ENCODE measurements around the gene CFL1. TPM values are rescaled to one million over a fixed set of nuclear protein-coding genes. Genes with fewer than 3 reads are reported as not detected.

The CFL1 gene
- total and polyA plus RNA-seq, 2 of the 8 experiments (the other 6 are each of a cell fraction or from before 2014, with no cell fraction given) = 1,252 to 1,365 TPM

DNA sequence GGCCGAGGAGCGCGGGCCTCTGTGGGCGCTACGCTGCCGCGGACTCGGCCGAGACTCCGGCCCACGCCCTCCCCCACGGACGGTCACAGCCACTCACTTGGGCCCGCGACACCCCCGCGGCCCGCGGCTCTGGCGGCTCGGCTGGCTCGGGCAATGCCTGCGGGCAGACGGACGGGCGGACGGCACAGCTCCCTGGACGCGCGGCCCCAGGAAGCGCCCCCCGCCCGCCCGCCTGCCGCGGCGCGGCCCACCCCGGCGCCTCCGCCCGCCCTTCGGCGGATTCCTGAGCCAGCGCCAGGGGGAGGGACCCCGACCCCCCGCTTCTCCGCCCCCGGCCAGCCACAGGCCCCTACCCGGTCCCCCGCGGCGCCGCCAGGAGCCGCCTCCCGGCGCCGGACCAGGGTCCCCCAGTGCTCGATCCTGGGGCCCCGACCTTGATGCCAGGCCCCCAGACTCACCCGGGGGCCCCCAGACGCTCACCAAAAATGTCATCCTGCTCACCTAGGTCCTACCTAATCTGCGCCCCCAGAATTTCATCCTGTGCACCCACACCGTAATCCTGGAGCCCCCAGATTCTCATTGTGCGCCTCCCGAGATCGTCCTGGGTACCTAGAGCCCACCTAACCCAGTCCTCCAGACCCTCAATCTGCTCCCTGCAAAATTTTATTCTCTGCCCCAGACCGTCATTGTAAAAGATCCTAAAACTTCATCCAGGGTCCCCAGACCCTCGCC is 14.8 kb upstream of the CFL1 start, which contains the start of gene EFEMP2:
Gene EFEMP2 (minus strand): TSS at position 215 of the 732 bp plus-strand sequence. CDS start 446 bp downstream, outside the sequence.
- H2AFZ ChIP-seq (ENCODE audit: low read length) = peak within 1 kb of the TSS; percentile 28; the same call in 1 of the 2 replicates

More for the DNA sequence above, 14.8 kb upstream of the CFL1 start, which contains the start of gene EFEMP2:
- peak within 1 kb of the TSS; percentile 77 for H3K56ac ChIP-seq (replicated peaks; ENCODE audit: insufficient read length, low read depth, low read length)
- H4K8ac ChIP-seq (ENCODE audit: extremely low read depth, insufficient read depth, low read length) = peak within 1 kb of the TSS; percentile 71
- H3K79me2 ChIP-seq (ENCODE audit: control insufficient read depth in 1 of 2, insufficient read depth in 2 of 2, low read length in 2 of 2) = no peaks in the 10 kb centered on the region
- 8% methylated on average over 9 of the region's 69 CpGs; no CpG with 5 or more reads in 1 of the 2 experiments for WGBS, 2 experiments (ENCODE audit: extremely low coverage in 1 of 2, insufficient coverage in 1 of 2, insufficient read length in 1 of 2, insufficient replicate concordance in 2 of 2, low coverage in 1 of 2, low lambda C conversion rate in 2 of 2, missing lambda C conversion rate in 1 of 2)
- H4K20me1 ChIP-seq (replicated peaks in 1 of 2; ENCODE audit: control insufficient read depth in 1 of 2, insufficient read depth in 2 of 2, low read length in 2 of 2) = peaks cover 0 to 2% of the 10 kb centered on the region in 2 experiments
- no peaks in the 10 kb centered on the region for H3K36me3 ChIP-seq (ENCODE audit: control insufficient read depth in 2 of 4, insufficient read depth in 4 of 4, low read length in 3 of 4)
- H2BK20ac ChIP-seq (ENCODE audit: low read length) = no peak within 1 kb of the TSS
- peak within 1 kb of the TSS; percentile 57 for H4K5ac ChIP-seq (ENCODE audit: insufficient read length, low read depth, low read length)
- H2BK12ac ChIP-seq (ENCODE audit: low read depth, low read length) = no peak within 1 kb of the TSS
- H3K4me3 ChIP-seq (ENCODE audit: extremely low read depth in 1 of 4, insufficient read depth in 2 of 4, low read depth in 3 of 4, low read length in 4 of 4) = peak within 1 kb of the TSS; percentile 49 to 77 (median 68)
- POLR2A ChIA-PET (ENCODE audit: partially characterized antibody) = interaction anchor here (1.1 to 39.7 kb wide), 4 partner anchors 2 to 88 kb away, joined by 3 to 1071 read pairs (median 538); partner anchors contain the start of genes CCDC85B, CFL1, CTSW and EFEMP2
- H3K27ac ChIP-seq (ENCODE audit: low read depth, low read length) = no peak within 1 kb of the TSS
- H3K9ac ChIP-seq (replicated peaks in 1 of 4; ENCODE audit: extremely low read depth in 1 of 4, low read depth in 3 of 4, low read length in 3 of 4) = peak within 1 kb of the TSS in 2 of 4 experiments; percentile 7 to 12; a peak in 1 of 7 replicates
- H3K79me1 ChIP-seq (ENCODE audit: low read depth, low read length) = no peaks in the 10 kb centered on the region; the same call in 1 of the 2 replicates
- DNase-seq (ENCODE audit: low read depth in 1 of 2, low spot score in 2 of 2) (peak in 1 of 2 experiments; percentile 61), FAIRE-seq (no peak)
- peak within 1 kb of the TSS; percentile 83 to 90 for H3K4me2 ChIP-seq (ENCODE audit: insufficient read depth in 1 of 2, low read depth in 2 of 2, low read length in 2 of 2)
- TF ChIP-seq KDM4A (IDR thresholded peaks at IDR 0.05; ENCODE audit: low read depth, low read length, severe bottlenecking) (peak; percentile 58), CEBPB (IDR thresholded peaks at IDR 0.05; ENCODE audit: low read depth, low read length) (no peak)
- H2AK5ac ChIP-seq (ENCODE audit: low read depth, low read length) = peak within 1 kb of the TSS; percentile 40; the same call in 1 of the 2 replicates
- H2BK15ac ChIP-seq (ENCODE audit: low read length) = no peak within 1 kb of the TSS
- H3K4me1 ChIP-seq (replicated peaks in 1 of 4; ENCODE audit: control insufficient read depth in 3 of 4, insufficient read depth in 4 of 4, low read length in 3 of 4) = peaks cover 0 to 10% (median 3%) of the 10 kb centered on the region in 4 experiments; a peak in 5 of 7 replicates
- peak within 1 kb of the TSS; percentile 78 for H3K18ac ChIP-seq (ENCODE audit: extremely low read depth, low read length)
- CTCF ChIA-PET (ENCODE audit: partially characterized antibody) = interaction anchor here (1.1 to 8.9 kb wide), 9 partner anchors 9 to 93 kb away, joined by 3 to 210 read pairs (median 10); partner anchors contain the start of genes CCDC85B, CFL1, FIBP and MUS81
- no peak within 1 kb of the TSS; the same call in 1 of the 2 replicates for H2BK5ac ChIP-seq (ENCODE audit: low read depth, low read length)
- no peak within 1 kb of the TSS for H3K23ac ChIP-seq (ENCODE audit: insufficient read length)
- peak within 1 kb of the TSS; percentile 65 for H4K91ac ChIP-seq (replicated peaks; ENCODE audit: insufficient read length, low read length)
- peaks cover 0 to 35% (median 15%) of the 10 kb centered on the region in 4 experiments; a peak in 4 of 7 replicates for H3K27me3 ChIP-seq (replicated peaks in 1 of 4; ENCODE audit: control insufficient read depth in 3 of 4, extremely low read depth in 1 of 4, insufficient read depth in 3 of 4, low read length in 3 of 4)
- H3K9me3 ChIP-seq (ENCODE audit: insufficient read depth in 2 of 2, low read depth in 1 of 2, low read length in 1 of 2) = no peaks in the 10 kb centered on the region
- H3K14ac ChIP-seq (ENCODE audit: insufficient read length) = no peak within 1 kb of the TSS
- no peak within 1 kb of the TSS for H2BK120ac ChIP-seq (replicated peaks; ENCODE audit: low read depth, low read length)
- H3K4ac ChIP-seq (replicated peaks; ENCODE audit: insufficient read length, low read depth, low read length) = no peak within 1 kb of the TSS
- peaks cover 7% of the 10 kb centered on the region; the same call in 1 of the 2 replicates for H3K23me2 ChIP-seq (ENCODE audit: low read depth, low read length)

Measured in H1 (cell line).